Left ventricle myocardium inferior (tissue), 1 donor: ENCODE results near the gene MAML2. TPM values are rescaled to one million over a fixed set of nuclear protein-coding genes. Genes with fewer than 3 reads are reported as not detected.

Experiments
- DNase-seq: peaks from one replicate; pipeline ENCODE4 v3.0.0-alpha.2; 2020
- H3K27ac ChIP-seq: fragments of 200-600 bp; replicated peaks from 2 replicates; pipeline ENCODE4 v1.8.0; 2021
- H3K27me3 ChIP-seq: fragments of 200-600 bp; 2 replicates; pipeline ENCODE4 v1.8.0; 2021; ENCODE audit warnings: low read depth
- H3K36me3 ChIP-seq: fragments of 200-600 bp; 2 replicates; pipeline ENCODE4 v1.8.0; 2021
- H3K4me1 ChIP-seq: fragments of 200-600 bp; 2 replicates; pipeline ENCODE4 v1.8.0; 2021
- H3K4me3 ChIP-seq: fragments of 200-600 bp; 2 replicates; pipeline ENCODE4 v1.8.0; 2021; ENCODE audit warnings: mild to moderate bottlenecking, moderate library complexity
- H3K9me3 ChIP-seq: fragments of 200-600 bp; replicated peaks from 2 replicates; pipeline ENCODE4 v1.8.0; 2021
- intact Hi-C: fragments of 100-400 bp; cut with micrococcal nuclease; formaldehyde crosslinking; loops from one replicate; pipeline ENCODE4 v1.11.0; 2022
- total RNA-seq: library from RNA; stranded (reverse); fragmentation: NEBNext Ultra II Directional; extraction: Animal tissue kit (Norgen Biotek cat#: 25700); gene quantifications from one replicate; pipeline ENCODE4 v1.2.1, GENCODE V29; 2021
- TF ChIP-seq, protein P1 (sequence below): fragments of 200-600 bp; IDR thresholded peaks from 2 replicates; pipeline ENCODE4 v1.8.0; 2021; ENCODE audit warnings: antibody characterized with exemption, mild to moderate bottlenecking, borderline replicate concordance
- donor health status: DM: no; HTN: yes; CAD: no; lungs with severe emphysema.

The MAML2 gene
- total RNA-seq, 1 donor from 2014 or later = 4.5 TPM

GRCh38 chr11:96092511-96092910, 250.5 kb downstream of the MAML2 start:
- no peak overlapping the region for H3K27ac ChIP-seq
- TF ChIP-seq, protein P1, sequence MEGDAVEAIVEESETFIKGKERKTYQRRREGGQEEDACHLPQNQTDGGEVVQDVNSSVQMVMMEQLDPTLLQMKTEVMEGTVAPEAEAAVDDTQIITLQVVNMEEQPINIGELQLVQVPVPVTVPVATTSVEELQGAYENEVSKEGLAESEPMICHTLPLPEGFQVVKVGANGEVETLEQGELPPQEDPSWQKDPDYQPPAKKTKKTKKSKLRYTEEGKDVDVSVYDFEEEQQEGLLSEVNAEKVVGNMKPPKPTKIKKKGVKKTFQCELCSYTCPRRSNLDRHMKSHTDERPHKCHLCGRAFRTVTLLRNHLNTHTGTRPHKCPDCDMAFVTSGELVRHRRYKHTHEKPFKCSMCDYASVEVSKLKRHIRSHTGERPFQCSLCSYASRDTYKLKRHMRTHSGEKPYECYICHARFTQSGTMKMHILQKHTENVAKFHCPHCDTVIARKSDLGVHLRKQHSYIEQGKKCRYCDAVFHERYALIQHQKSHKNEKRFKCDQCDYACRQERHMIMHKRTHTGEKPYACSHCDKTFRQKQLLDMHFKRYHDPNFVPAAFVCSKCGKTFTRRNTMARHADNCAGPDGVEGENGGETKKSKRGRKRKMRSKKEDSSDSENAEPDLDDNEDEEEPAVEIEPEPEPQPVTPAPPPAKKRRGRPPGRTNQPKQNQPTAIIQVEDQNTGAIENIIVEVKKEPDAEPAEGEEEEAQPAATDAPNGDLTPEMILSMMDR = no peak
- intact Hi-C loops = no loop called here
- no peak for DNase-seq
- H3K4me1 ChIP-seq = peaks cover 11% of the 10 kb centered on the region
- no peaks in the 10 kb centered on the region for H3K27me3 ChIP-seq
- H3K36me3 ChIP-seq = peaks cover 12% of the 10 kb centered on the region
- no peak overlapping the region for H3K4me3 ChIP-seq
- no peaks in the 10 kb centered on the region for H3K9me3 ChIP-seq

- no peak overlapping the region for H3K27ac ChIP-seq
- no peak overlapping the region for H3K4me3 ChIP-seq
- H3K4me1 ChIP-seq = peaks cover 11% of the 10 kb centered on the region
- H3K27me3 ChIP-seq = no peaks in the 10 kb centered on the region
- TF ChIP-seq, protein P1 = no peak
- peaks cover 12% of the 10 kb centered on the region for H3K36me3 ChIP-seq
- intact Hi-C loops = no loop called here
- DNase-seq = no peak
- H3K9me3 ChIP-seq = no peaks in the 10 kb centered on the region
Observed at GRCh38 chr11:96091476-96091875, 251.5 kb downstream of the MAML2 start.

- H3K36me3 ChIP-seq = peaks cover 12% of the 10 kb centered on the region
- no peaks in the 10 kb centered on the region for H3K9me3 ChIP-seq
- no peaks in the 10 kb centered on the region for H3K27me3 ChIP-seq
- intact Hi-C loops = no loop called here
- no peak for DNase-seq
- TF ChIP-seq, protein P1 = no peak
- no peak overlapping the region for H3K27ac ChIP-seq
- peaks cover 11% of the 10 kb centered on the region for H3K4me1 ChIP-seq
- no peak overlapping the region for H3K4me3 ChIP-seq
Observed at GRCh38 chr11:96090711-96091110, 252.3 kb downstream of the MAML2 start.

DNA sequence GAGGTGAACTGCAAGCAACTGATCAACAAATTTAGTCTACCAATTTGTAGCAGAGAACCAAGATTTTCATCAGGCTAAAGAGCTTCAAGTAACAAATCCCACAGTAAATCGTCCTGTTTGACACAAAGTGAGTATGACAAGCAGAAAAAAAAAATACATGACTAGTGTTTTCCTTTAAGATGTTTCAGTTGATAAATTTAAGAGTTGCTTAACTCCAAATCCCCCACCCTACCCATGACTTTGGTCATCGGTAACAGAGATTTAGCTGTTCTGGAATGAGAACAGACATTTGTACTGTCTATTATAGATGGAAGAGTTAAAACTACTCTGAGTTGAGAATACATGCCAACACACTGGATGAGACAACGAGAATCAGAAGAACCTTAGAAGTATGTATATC, 254.1 kb downstream of the MAML2 start:
- Histone ChIP-seq H3K27me3 (no peaks in the 10 kb centered on the region), H3K4me3 (no peak overlapping the region), H3K9me3 (no peaks in the 10 kb centered on the region), H3K27ac (no peak overlapping the region), H3K36me3 (peaks cover 12% of the 10 kb centered on the region), H3K4me1 (peaks cover 15% of the 10 kb centered on the region)
- TF ChIP-seq, protein P1 = no peak
- intact Hi-C loops = no loop called here
- DNase-seq = no peak

GRCh38 chr11:96086111-96086510, 256.9 kb downstream of the MAML2 start:
- no peak overlapping the region for H3K4me3 ChIP-seq
- H3K36me3 ChIP-seq = no peaks in the 10 kb centered on the region
- TF ChIP-seq, protein P1 = no peak
- no peaks in the 10 kb centered on the region for H3K9me3 ChIP-seq
- DNase-seq = no peak
- H3K27ac ChIP-seq = no peak overlapping the region
- no peaks in the 10 kb centered on the region for H3K27me3 ChIP-seq
- H3K4me1 ChIP-seq = peaks cover 24% of the 10 kb centered on the region
- intact Hi-C loops = no loop called here

DNA sequence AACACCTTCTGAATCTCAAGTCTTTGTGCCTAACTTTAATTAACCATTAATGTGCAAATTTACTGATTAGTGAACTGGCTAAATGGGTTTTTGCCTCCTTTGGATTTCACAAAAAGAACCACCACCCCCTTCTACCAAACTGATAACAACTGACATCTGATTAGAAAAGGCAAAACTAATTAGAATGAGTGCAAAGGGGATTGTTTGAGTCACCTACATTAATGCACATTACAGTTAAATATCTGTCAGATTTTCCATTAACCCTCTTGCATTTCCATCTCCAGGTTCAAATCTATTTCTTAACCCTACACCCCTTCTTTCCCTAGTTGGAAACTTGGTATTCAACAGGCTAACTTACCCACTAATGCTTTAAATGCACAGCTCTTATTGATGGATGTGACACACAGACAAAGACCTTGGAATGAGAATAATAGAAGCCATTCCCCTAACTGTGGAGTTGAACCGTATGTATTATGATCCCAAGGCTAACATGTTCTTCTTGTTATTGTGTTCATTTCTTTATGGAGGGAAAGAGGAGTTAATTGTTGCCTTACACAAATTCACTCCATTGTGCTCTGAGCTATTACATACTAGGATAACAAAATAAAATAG, 257.6 kb downstream of the MAML2 start:
- no peak overlapping the region for H3K4me3 ChIP-seq
- H3K9me3 ChIP-seq = no peaks in the 10 kb centered on the region
- H3K27me3 ChIP-seq = no peaks in the 10 kb centered on the region
- H3K4me1 ChIP-seq = peaks cover 17% of the 10 kb centered on the region
- no peak for DNase-seq
- TF ChIP-seq, protein P1 = no peak
- intact Hi-C loops = no loop called here
- no peaks in the 10 kb centered on the region for H3K36me3 ChIP-seq
- no peak overlapping the region for H3K27ac ChIP-seq
